Keratinocyte (primary cell): ENCODE data around the gene CEMIP2.

ENCODE experiments used
- CTCF ChIP-seq, 3 experiments: IDR thresholded peaks in 1 of 3; conservative IDR thresholded peaks in 1 of 3; optimal IDR thresholded peaks in 1 of 3; 2 replicates in 2 of 3; 3 replicates in 1 of 3; pipeline versions ENCODE3 to v1.5.1; 2011; ENCODE audit warnings: low read length in 3 of 3, mild to moderate bottlenecking in 3 of 3, moderate library complexity in 2 of 3, control low read depth in 1 of 3, inconsistent platforms in 1 of 3; ENCODE audit not compliant: insufficient read depth in 2 of 3; ENCODE audit errors: extremely low read depth in 1 of 3
- EZH2 ChIP-seq: IDR thresholded peaks from one replicate; pipeline ENCODE4 v1.6.1; 2012; ENCODE audit warnings: inconsistent platforms, mild to moderate bottlenecking, low read length, moderate library complexity

GRCh38 chr9:71801826-71802225 is 33.5 kb upstream of the CEMIP2 start:
- TF ChIP-seq CTCF (optimal IDR thresholded peaks at IDR 0.05 in 1 of 3, IDR thresholded peaks at IDR 0.05 in 1 of 3, conservative IDR thresholded peaks at IDR 0.05 in 1 of 3; ENCODE audit: extremely low read depth in 1 of 3, insufficient read depth in 2 of 3, low read length in 3 of 3) = no peak
- TF ChIP-seq EZH2 = no peak
